ENCODE results near the gene NIM1K. TPM values are rescaled to one million over a fixed set of nuclear protein-coding genes. Genes with fewer than 3 reads are reported as not detected.
A peak's percentile ranks its signal among the peaks of the same experiment; 100 is the strongest.

Gene NIM1K
- polyA plus RNA-seq, 3 donors = 0.13 TPM; not detected in 2

DNA sequence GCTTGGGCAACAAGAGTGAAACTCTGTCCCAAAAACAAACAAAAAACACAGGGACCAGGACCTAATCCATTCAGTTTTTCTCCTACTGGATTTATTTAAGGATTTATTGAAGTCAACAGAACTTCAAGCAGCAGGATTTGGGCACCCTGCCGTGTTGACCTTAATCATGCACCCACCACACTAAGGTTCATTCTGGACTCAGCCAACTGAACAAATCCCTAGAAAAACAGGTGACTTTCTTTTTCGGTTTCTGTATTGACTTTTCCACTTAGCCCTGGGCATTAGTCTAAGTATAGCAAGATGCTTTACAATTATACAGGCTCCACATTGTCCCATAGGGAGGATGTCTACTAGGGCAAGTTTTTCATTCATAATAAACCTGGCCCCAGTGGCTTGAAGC is 41.3 kb upstream of the NIM1K start:
- H3K27ac Mint-ChIP-seq = peak overlapping the region in 1 of 7 donors; percentile 57
- Histone ChIP-seq H4K20me1 (ENCODE audit: insufficient read depth, low read length) (peaks cover 4% of the 10 kb centered on the region), H3K4me3 (replicated peaks in 1 of 3; ENCODE audit: low read depth in 2 of 3, low read length in 3 of 3) (no peak overlapping the region), H3K79me2 (ENCODE audit: insufficient read depth, low read length) (peaks cover 30% of the 10 kb centered on the region), H3K4me1 (ENCODE audit: control insufficient read depth in 1 of 2, insufficient read depth in 2 of 2, low read length in 2 of 2) (no peaks in the 10 kb centered on the region), H3K9ac (ENCODE audit: insufficient read depth, low read length, poor library complexity, severe bottlenecking) (no peak overlapping the region), H3K4me2 (replicated peaks; ENCODE audit: extremely low read depth, low read length, poor library complexity, severe bottlenecking) (no peak overlapping the region), H3K27me3 (ENCODE audit: control insufficient read depth in 2 of 2, insufficient read depth in 2 of 2, low read length in 2 of 2) (no peaks in the 10 kb centered on the region), H2AFZ (ENCODE audit: insufficient read depth, low read depth, low read length, poor library complexity, severe bottlenecking) (no peak overlapping the region), H3K36me3 (replicated peaks in 1 of 2; ENCODE audit: control insufficient read depth in 1 of 2, insufficient read depth in 2 of 2, low read length in 2 of 2) (peaks cover 12 to 66% of the 10 kb centered on the region in 2 donors), H3K9me3 (replicated peaks in 1 of 2; ENCODE audit: control insufficient read depth in 1 of 2, insufficient read depth in 1 of 2, low read length in 2 of 2) (no peaks in the 10 kb centered on the region), H3K27ac (ENCODE audit: low read depth in 1 of 2, low read length in 2 of 2) (no peak overlapping the region)
- WGBS (ENCODE audit: insufficient coverage) = 100% methylated on average over 1 of the region's 2 CpGs
- intact Hi-C loops (cut with micrococcal nuclease) = no loop called here
- TF ChIP-seq, protein P1, sequence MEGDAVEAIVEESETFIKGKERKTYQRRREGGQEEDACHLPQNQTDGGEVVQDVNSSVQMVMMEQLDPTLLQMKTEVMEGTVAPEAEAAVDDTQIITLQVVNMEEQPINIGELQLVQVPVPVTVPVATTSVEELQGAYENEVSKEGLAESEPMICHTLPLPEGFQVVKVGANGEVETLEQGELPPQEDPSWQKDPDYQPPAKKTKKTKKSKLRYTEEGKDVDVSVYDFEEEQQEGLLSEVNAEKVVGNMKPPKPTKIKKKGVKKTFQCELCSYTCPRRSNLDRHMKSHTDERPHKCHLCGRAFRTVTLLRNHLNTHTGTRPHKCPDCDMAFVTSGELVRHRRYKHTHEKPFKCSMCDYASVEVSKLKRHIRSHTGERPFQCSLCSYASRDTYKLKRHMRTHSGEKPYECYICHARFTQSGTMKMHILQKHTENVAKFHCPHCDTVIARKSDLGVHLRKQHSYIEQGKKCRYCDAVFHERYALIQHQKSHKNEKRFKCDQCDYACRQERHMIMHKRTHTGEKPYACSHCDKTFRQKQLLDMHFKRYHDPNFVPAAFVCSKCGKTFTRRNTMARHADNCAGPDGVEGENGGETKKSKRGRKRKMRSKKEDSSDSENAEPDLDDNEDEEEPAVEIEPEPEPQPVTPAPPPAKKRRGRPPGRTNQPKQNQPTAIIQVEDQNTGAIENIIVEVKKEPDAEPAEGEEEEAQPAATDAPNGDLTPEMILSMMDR (IDR thresholded peaks at IDR 0.05) = no peak
- no peaks in the 10 kb centered on the region for H3K27me3 Mint-ChIP-seq (ENCODE audit: low read depth in 3 of 3)
- peaks cover 0 to 2% (median 0%) of the 10 kb centered on the region in 7 donors for H3K9me3 Mint-ChIP-seq
- peaks cover 22 to 53% of the 10 kb centered on the region in 2 donors for H3K36me3 Mint-ChIP-seq
- H3K4me1 Mint-ChIP-seq = no peaks in the 10 kb centered on the region
- no peak overlapping the region for H3K4me3 Mint-ChIP-seq
- no peak for DNase-seq

DNA sequence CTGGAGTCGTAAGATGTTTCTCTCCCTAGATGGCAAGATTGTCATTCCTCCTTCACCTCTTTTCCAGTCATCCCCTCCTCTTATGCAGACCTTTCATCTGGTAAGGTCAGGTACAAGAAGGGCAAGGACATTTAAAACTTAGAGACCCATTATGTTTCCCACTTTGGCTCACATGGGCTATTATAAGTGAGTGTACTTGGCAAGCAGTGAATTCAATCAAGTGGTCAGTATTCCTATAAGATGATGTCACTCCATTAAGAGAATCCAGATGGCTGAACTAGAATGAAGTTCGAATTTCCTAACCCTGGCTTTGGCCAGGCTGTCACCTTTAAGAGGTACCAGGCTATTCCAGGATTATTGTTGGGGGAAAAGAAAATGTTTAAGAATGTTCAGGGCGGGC is 39.1 kb upstream of the NIM1K start:
- WGBS (ENCODE audit: insufficient coverage) = no CpG with 5 or more reads among the region's 3 CpGs
- peak overlapping the region in 1 of 7 donors; percentile 75 for H3K27ac Mint-ChIP-seq
- Histone ChIP-seq H3K4me2 (replicated peaks; ENCODE audit: extremely low read depth, low read length, poor library complexity, severe bottlenecking) (no peak overlapping the region), H4K20me1 (ENCODE audit: insufficient read depth, low read length) (peaks cover 4% of the 10 kb centered on the region), H3K79me2 (ENCODE audit: insufficient read depth, low read length) (peaks cover 37% of the 10 kb centered on the region), H2AFZ (ENCODE audit: insufficient read depth, low read depth, low read length, poor library complexity, severe bottlenecking) (no peak overlapping the region), H3K9ac (ENCODE audit: insufficient read depth, low read length, poor library complexity, severe bottlenecking) (no peak overlapping the region), H3K27ac (ENCODE audit: low read depth in 1 of 2, low read length in 2 of 2) (no peak overlapping the region), H3K4me1 (ENCODE audit: control insufficient read depth in 1 of 2, insufficient read depth in 2 of 2, low read length in 2 of 2) (no peaks in the 10 kb centered on the region), H3K9me3 (replicated peaks in 1 of 2; ENCODE audit: control insufficient read depth in 1 of 2, insufficient read depth in 1 of 2, low read length in 2 of 2) (no peaks in the 10 kb centered on the region), H3K27me3 (ENCODE audit: control insufficient read depth in 2 of 2, insufficient read depth in 2 of 2, low read length in 2 of 2) (no peaks in the 10 kb centered on the region), H3K4me3 (replicated peaks in 1 of 3; ENCODE audit: low read depth in 2 of 3, low read length in 3 of 3) (no peak overlapping the region), H3K36me3 (replicated peaks in 1 of 2; ENCODE audit: control insufficient read depth in 1 of 2, insufficient read depth in 2 of 2, low read length in 2 of 2) (peaks cover 8 to 70% of the 10 kb centered on the region in 2 donors)
- intact Hi-C loops (cut with micrococcal nuclease) = no loop called here
- DNase-seq = no peak
- peaks cover 22 to 52% of the 10 kb centered on the region in 2 donors for H3K36me3 Mint-ChIP-seq
- no peaks in the 10 kb centered on the region for H3K9me3 Mint-ChIP-seq
- no peaks in the 10 kb centered on the region for H3K27me3 Mint-ChIP-seq (ENCODE audit: low read depth in 3 of 3)
- H3K4me3 Mint-ChIP-seq = no peak overlapping the region
- TF ChIP-seq, protein P1 (IDR thresholded peaks at IDR 0.05) = no peak
- H3K4me1 Mint-ChIP-seq = no peaks in the 10 kb centered on the region

Data from CD14-positive monocyte (primary cell).